D721Med (cell line): ENCODE data around the gene ST3GAL4.

Experiments
- DNase-seq: peaks from one replicate; pipeline ENCODE4 v3.0.0; 2011; ENCODE audit warnings: low spot score; ENCODE audit not compliant: insufficient read length
- FAIRE-seq: peaks from 2 replicates; lab custom pipeline; 2011; peaks lifted over from hg19 to GRCh38; lab: Jason Lieb, UNC
- CTCF ChIP-seq: IDR thresholded peaks from 2 replicates; pipeline ENCODE4 v1.5.1; 2012; ENCODE audit warnings: mild to moderate bottlenecking, control low read depth; ENCODE audit not compliant: insufficient read depth; ENCODE audit errors: missing control alignments

Gene ST3GAL4

GRCh38 chr11:126336671-126337101 lies 18.8 kb upstream of the ST3GAL4 start:
- DNase-seq (no peak), FAIRE-seq (no peak)
- TF ChIP-seq CTCF: no peak

GRCh38 chr11:126337126-126337473 lies 18.4 kb upstream of the ST3GAL4 start:
- TF ChIP-seq CTCF: no peak
- FAIRE-seq (no peak), DNase-seq (no peak)

GRCh38 chr11:126337474-126338241 lies 17.8 kb upstream of the ST3GAL4 start:
- DNase-seq: no peak
- TF ChIP-seq CTCF: no peak
- FAIRE-seq: no peak

GRCh38 chr11:126338346-126339055 lies 17.0 kb upstream of the ST3GAL4 start:
- FAIRE-seq (no peak), DNase-seq (no peak)
- no peak for TF ChIP-seq CTCF

GRCh38 chr11:126339073-126339862 lies 16.2 kb upstream of the ST3GAL4 start:
- no peak for TF ChIP-seq CTCF
- FAIRE-seq (no peak), DNase-seq (no peak)

GRCh38 chr11:126339863-126340434 lies 15.5 kb upstream of the ST3GAL4 start:
- no peak for TF ChIP-seq CTCF
- DNase-seq: no peak
- no peak for FAIRE-seq
